ENCODE measurements around the gene RASSF8.

RASSF8 gene

GRCh38 chr12:25937096-25937495 lies 21.4 kb upstream of the RASSF8 start:
- Histone ChIP-seq H3K36me3 (ENCODE audit: insufficient read depth, low read length) (no peaks in the 10 kb centered on the region), H3K27me3 (ENCODE audit: insufficient read depth, low read length, poor library complexity, severe bottlenecking) (no peaks in the 10 kb centered on the region), H3K4me3 (ENCODE audit: low read length, poor library complexity, severe bottlenecking) (no peak overlapping the region), H3F3A (ENCODE audit: low read depth) (no peaks in the 10 kb centered on the region), H4K20me1 (ENCODE audit: insufficient read depth, low read length, poor library complexity, severe bottlenecking) (no peaks in the 10 kb centered on the region), H3K9me2 (replicated peaks; ENCODE audit: low read depth, low read length) (no peaks in the 10 kb centered on the region), H3K9ac (ENCODE audit: low read depth, low read length, poor library complexity, severe bottlenecking) (no peak overlapping the region), H3K9me3 (ENCODE audit: insufficient read depth, low read depth, low read length) (no peaks in the 10 kb centered on the region), H3K4me1 (ENCODE audit: insufficient read depth, low read length, poor library complexity, severe bottlenecking) (no peaks in the 10 kb centered on the region), H3K4me2 (ENCODE audit: low read depth, low read length, poor library complexity, severe bottlenecking) (no peak overlapping the region), H2AFZ (ENCODE audit: low read length) (no peak overlapping the region), H3K79me2 (ENCODE audit: insufficient read depth, low read length) (no peaks in the 10 kb centered on the region)
- TF ChIP-seq, protein P1, sequence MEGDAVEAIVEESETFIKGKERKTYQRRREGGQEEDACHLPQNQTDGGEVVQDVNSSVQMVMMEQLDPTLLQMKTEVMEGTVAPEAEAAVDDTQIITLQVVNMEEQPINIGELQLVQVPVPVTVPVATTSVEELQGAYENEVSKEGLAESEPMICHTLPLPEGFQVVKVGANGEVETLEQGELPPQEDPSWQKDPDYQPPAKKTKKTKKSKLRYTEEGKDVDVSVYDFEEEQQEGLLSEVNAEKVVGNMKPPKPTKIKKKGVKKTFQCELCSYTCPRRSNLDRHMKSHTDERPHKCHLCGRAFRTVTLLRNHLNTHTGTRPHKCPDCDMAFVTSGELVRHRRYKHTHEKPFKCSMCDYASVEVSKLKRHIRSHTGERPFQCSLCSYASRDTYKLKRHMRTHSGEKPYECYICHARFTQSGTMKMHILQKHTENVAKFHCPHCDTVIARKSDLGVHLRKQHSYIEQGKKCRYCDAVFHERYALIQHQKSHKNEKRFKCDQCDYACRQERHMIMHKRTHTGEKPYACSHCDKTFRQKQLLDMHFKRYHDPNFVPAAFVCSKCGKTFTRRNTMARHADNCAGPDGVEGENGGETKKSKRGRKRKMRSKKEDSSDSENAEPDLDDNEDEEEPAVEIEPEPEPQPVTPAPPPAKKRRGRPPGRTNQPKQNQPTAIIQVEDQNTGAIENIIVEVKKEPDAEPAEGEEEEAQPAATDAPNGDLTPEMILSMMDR (conservative IDR thresholded peaks at IDR 0.05; ENCODE audit: low read length) = no peak
- TF ChIP-seq EZH2phosphoT487 (IDR thresholded peaks at IDR 0.05; ENCODE audit: borderline replicate concordance) = no peak

GRCh38 chr12:25938581-25938980 lies 19.9 kb upstream of the RASSF8 start:
- Histone ChIP-seq H3K36me3 (ENCODE audit: insufficient read depth, low read length) (no peaks in the 10 kb centered on the region), H3K27me3 (ENCODE audit: insufficient read depth, low read length, poor library complexity, severe bottlenecking) (no peaks in the 10 kb centered on the region), H3K9me3 (ENCODE audit: insufficient read depth, low read depth, low read length) (no peaks in the 10 kb centered on the region), H3K9ac (ENCODE audit: low read depth, low read length, poor library complexity, severe bottlenecking) (no peak overlapping the region), H2AFZ (ENCODE audit: low read length) (no peak overlapping the region), H3K9me2 (replicated peaks; ENCODE audit: low read depth, low read length) (no peaks in the 10 kb centered on the region), H3K4me2 (ENCODE audit: low read depth, low read length, poor library complexity, severe bottlenecking) (no peak overlapping the region), H3K79me2 (ENCODE audit: insufficient read depth, low read length) (no peaks in the 10 kb centered on the region), H3K4me3 (ENCODE audit: low read length, poor library complexity, severe bottlenecking) (no peak overlapping the region), H3F3A (ENCODE audit: low read depth) (no peaks in the 10 kb centered on the region), H3K4me1 (ENCODE audit: insufficient read depth, low read length, poor library complexity, severe bottlenecking) (no peaks in the 10 kb centered on the region), H4K20me1 (ENCODE audit: insufficient read depth, low read length, poor library complexity, severe bottlenecking) (no peaks in the 10 kb centered on the region)
- TF ChIP-seq, protein P1 (conservative IDR thresholded peaks at IDR 0.05; ENCODE audit: low read length) = no peak
- TF ChIP-seq EZH2phosphoT487 (IDR thresholded peaks at IDR 0.05; ENCODE audit: borderline replicate concordance) = no peak

- Histone ChIP-seq H3K27me3 (ENCODE audit: insufficient read depth, low read length, poor library complexity, severe bottlenecking) (no peaks in the 10 kb centered on the region), H3K4me1 (ENCODE audit: insufficient read depth, low read length, poor library complexity, severe bottlenecking) (no peaks in the 10 kb centered on the region), H2AFZ (ENCODE audit: low read length) (no peak overlapping the region), H3K9me3 (ENCODE audit: insufficient read depth, low read depth, low read length) (no peaks in the 10 kb centered on the region), H4K20me1 (ENCODE audit: insufficient read depth, low read length, poor library complexity, severe bottlenecking) (no peaks in the 10 kb centered on the region), H3K4me3 (ENCODE audit: low read length, poor library complexity, severe bottlenecking) (no peak overlapping the region), H3K79me2 (ENCODE audit: insufficient read depth, low read length) (no peaks in the 10 kb centered on the region), H3F3A (ENCODE audit: low read depth) (no peaks in the 10 kb centered on the region; the same call in 1 of the 2 replicates), H3K9me2 (replicated peaks; ENCODE audit: low read depth, low read length) (no peaks in the 10 kb centered on the region), H3K4me2 (ENCODE audit: low read depth, low read length, poor library complexity, severe bottlenecking) (no peak overlapping the region), H3K9ac (ENCODE audit: low read depth, low read length, poor library complexity, severe bottlenecking) (no peak overlapping the region), H3K36me3 (ENCODE audit: insufficient read depth, low read length) (no peaks in the 10 kb centered on the region)
- no peak for TF ChIP-seq EZH2phosphoT487 (IDR thresholded peaks at IDR 0.05; ENCODE audit: borderline replicate concordance)
- TF ChIP-seq, protein P1 (conservative IDR thresholded peaks at IDR 0.05; ENCODE audit: low read length) = no peak
Measured at GRCh38 chr12:25939606-25940005, 18.9 kb upstream of the RASSF8 start.

Measured in Loucy (cell line).